IPS-NIHi11 (cell line): ENCODE measurements around the gene CDK5RAP2.

ENCODE experiments used
- DNase-seq: peaks from one replicate; pipeline ENCODE4 v3.0.0; 2012; ENCODE audit warnings: mixed read lengths, low spot score

CDK5RAP2 gene

GRCh38 chr9:120344230-120344629, 235.7 kb downstream of the CDK5RAP2 start:
- DNase-seq = no peak

GRCh38 chr9:120343416-120343815, 236.6 kb downstream of the CDK5RAP2 start:
- DNase-seq = no peak
